K562 (cell line): ENCODE measurements around the gene ZBTB22. TPM values are rescaled to one million over a fixed set of nuclear protein-coding genes. Genes with fewer than 3 reads are reported as not detected.

Source experiments
- ARID1B ChIP-seq: fragments of 450-650 bp; IDR thresholded peaks from 2 replicates; pipeline ENCODE4 v1.6.1; 2016; ENCODE audit warnings: antibody characterized with exemption, mild to moderate bottlenecking, inconsistent platforms
- FOXM1 ChIP-seq, 2 experiments: fragments of 450-650 bp in 1 of 2; sonication (generic) in 1 of 2; formaldehyde crosslinking in 1 of 2; IDR thresholded peaks; 2 replicates each; pipeline versions ENCODE4 v1.6.1 to v1.9.0; 2017 to 2022; ENCODE audit warnings: low read depth in 2 of 2, mild to moderate bottlenecking in 2 of 2, missing genetic modification reagents in 1 of 2, moderate library complexity in 1 of 2
- FOXP1 ChIP-seq: sonication (generic); formaldehyde crosslinking; IDR thresholded peaks from 2 replicates; pipeline ENCODE4 v1.8.0; 2022; ENCODE audit warnings: mild to moderate bottlenecking, missing genetic modification reagents
- HCFC1 ChIP-seq: IDR thresholded peaks from 2 replicates; pipeline ENCODE4 v1.6.1; 2012; ENCODE audit warnings: low read depth, low read length, improper control_type of control experiment
- NCOA1 ChIP-seq: fragments of 450-650 bp; IDR thresholded peaks from 2 replicates; pipeline ENCODE4 v1.6.1; 2016; ENCODE audit warnings: low read depth
- TAF1 ChIP-seq: IDR thresholded peaks from 2 replicates; pipeline ENCODE4 v1.6.1; 2011; ENCODE audit warnings: mild to moderate bottlenecking, low read length, moderate library complexity; ENCODE audit not compliant: insufficient read depth, control insufficient read depth, severe bottlenecking; ENCODE audit errors: extremely low read depth
- TAF15 ChIP-seq: fragments of 200-400 bp; formaldehyde crosslinking; IDR thresholded peaks from 2 replicates; pipeline ENCODE4 v1.6.1; 2017; ENCODE audit warnings: mild to moderate bottlenecking, low read depth, low read length, moderate library complexity
- TCF3 ChIP-seq: sonication (generic); formaldehyde crosslinking; IDR thresholded peaks from 2 replicates; pipeline ENCODE4 v1.4.0; 2020; ENCODE audit warnings: mild to moderate bottlenecking, missing genetic modification reagents
- TEAD1 ChIP-seq, 2 experiments: fragments of 450-650 bp in 1 of 2; sonication (generic) in 1 of 2; formaldehyde crosslinking; IDR thresholded peaks; 2 replicates each; pipeline versions ENCODE4 v1.4.0 to v1.8.0; 2020 to 2022; ENCODE audit warnings: mild to moderate bottlenecking in 2 of 2, missing genetic modification reagents in 1 of 2
- ZNF143 ChIP-seq: sonication (generic); formaldehyde crosslinking; IDR thresholded peaks from 2 replicates; pipeline ENCODE4 v1.9.0; 2022; ENCODE audit warnings: mild to moderate bottlenecking, missing genetic modification reagents
- polyA plus RNA-seq, 8 experiments: library from polyadenylated mRNA; depleted of rRNA in 4 of 8; stranded (reverse) in 5 of 8; unstranded in 3 of 8; fragments of >200 nt; fragmentation: Nextera tagmentation in 2 of 8; fragmentation: Illumina TruSeq in 1 of 8; extraction: Ambion mirVana in 2 of 8; extraction: Trizol in 1 of 8; gene quantifications; 2 replicates each; pipeline versions ENCODE4 v1.2.1 to v1.2.3, GENCODE V29; 2011 to 2014; ENCODE audit warnings: inconsistent platforms in 1 of 8, missing spikeins in 1 of 8
- total RNA-seq, 7 experiments: library from RNA; depleted of rRNA in 6 of 7; stranded (reverse); fragments of >200 nt in 6 of 7; fragmentation: Illumina TruSeq in 2 of 7; extraction: Trizol in 2 of 7; gene quantifications; 2 replicates each; pipeline versions ENCODE4 v1.2.1 to v1.2.3, GENCODE V29; 2011 to 2021; ENCODE audit warnings: low replicate concordance in 1 of 7
- TF ChIP-seq, protein P1 (sequence below): sonication (generic); formaldehyde crosslinking; IDR thresholded peaks from 2 replicates; pipeline ENCODE4 v1.8.1; 2023; ENCODE audit warnings: mild to moderate bottlenecking, missing genetic modification reagents
- TF ChIP-seq, protein P2 (sequence below): fragments of 450-650 bp; formaldehyde crosslinking; IDR thresholded peaks from 2 replicates; pipeline ENCODE4 v1.4.0; 2020; ENCODE audit warnings: mild to moderate bottlenecking, moderate library complexity
- TF ChIP-seq, protein P3 (sequence below): fragments of 450-650 bp; IDR thresholded peaks from 2 replicates; pipeline ENCODE4 v1.6.1; 2016; ENCODE audit warnings: borderline replicate concordance
- TF ChIP-seq, protein P4 (sequence below): sonication (generic); formaldehyde crosslinking; IDR thresholded peaks from 2 replicates; pipeline ENCODE4 v1.4.0; 2020; ENCODE audit warnings: mild to moderate bottlenecking, missing genetic modification reagents
- TF ChIP-seq, protein P5 (sequence below): IDR thresholded peaks from 2 replicates; pipeline ENCODE4 v1.6.1; 2012; ENCODE audit warnings: low read depth, low read length, improper control_type of control experiment, borderline replicate concordance

Gene ZBTB22
- total and polyA plus RNA-seq, 9 of the 15 experiments (the other 6 are each of a cell fraction or from before 2014, with no cell fraction given): 0.21 to 11.9 (median 7.1) TPM

DNA sequence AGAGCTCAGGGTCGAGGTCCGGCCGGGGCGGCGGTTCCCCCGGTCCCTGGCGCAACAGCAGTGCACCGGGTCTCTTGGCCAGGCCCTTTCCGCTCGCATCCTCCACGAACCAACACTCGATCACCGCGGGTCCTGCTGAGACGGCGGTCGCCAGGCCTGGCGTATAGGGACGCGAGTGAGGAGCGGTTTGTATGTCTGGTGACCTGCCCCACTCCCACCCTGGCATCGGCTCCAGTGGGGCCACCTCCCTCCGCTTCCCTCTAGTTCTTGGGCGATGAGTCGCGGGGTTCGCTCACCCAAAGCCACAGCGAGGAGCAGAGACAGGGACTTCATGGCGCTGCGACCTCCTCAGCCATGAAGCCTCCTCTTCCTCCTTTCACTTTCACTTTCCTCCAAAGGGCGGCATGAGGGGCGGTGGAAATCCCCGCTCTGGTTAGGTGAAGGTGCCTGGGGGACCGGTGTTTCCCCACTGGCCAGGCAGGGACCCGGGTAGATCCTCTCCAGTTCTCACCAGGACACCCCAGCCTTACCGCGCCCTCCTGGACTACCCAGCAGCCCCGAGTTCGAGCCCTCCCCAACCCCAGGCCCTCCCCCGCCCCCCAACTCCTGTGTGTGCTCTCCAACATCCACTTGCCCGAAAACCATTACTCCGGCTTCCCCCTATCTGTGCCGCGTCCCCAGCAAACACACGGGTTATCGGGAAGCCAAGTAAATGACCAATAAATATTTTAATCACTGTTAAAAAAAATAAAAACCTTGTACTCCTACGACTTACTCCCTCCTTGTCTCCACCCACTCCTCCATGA, 3.6 kb downstream of the ZBTB22 start, which contains the start of gene TAPBP (continued):
- TF ChIP-seq, protein P1, sequence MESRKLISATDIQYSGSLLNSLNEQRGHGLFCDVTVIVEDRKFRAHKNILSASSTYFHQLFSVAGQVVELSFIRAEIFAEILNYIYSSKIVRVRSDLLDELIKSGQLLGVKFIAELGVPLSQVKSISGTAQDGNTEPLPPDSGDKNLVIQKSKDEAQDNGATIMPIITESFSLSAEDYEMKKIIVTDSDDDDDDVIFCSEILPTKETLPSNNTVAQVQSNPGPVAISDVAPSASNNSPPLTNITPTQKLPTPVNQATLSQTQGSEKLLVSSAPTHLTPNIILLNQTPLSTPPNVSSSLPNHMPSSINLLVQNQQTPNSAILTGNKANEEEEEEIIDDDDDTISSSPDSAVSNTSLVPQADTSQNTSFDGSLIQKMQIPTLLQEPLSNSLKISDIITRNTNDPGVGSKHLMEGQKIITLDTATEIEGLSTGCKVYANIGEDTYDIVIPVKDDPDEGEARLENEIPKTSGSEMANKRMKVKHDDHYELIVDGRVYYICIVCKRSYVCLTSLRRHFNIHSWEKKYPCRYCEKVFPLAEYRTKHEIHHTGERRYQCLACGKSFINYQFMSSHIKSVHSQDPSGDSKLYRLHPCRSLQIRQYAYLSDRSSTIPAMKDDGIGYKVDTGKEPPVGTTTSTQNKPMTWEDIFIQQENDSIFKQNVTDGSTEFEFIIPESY (CRISPR knock-in tag): no peak
- TF ChIP-seq, protein P2, sequence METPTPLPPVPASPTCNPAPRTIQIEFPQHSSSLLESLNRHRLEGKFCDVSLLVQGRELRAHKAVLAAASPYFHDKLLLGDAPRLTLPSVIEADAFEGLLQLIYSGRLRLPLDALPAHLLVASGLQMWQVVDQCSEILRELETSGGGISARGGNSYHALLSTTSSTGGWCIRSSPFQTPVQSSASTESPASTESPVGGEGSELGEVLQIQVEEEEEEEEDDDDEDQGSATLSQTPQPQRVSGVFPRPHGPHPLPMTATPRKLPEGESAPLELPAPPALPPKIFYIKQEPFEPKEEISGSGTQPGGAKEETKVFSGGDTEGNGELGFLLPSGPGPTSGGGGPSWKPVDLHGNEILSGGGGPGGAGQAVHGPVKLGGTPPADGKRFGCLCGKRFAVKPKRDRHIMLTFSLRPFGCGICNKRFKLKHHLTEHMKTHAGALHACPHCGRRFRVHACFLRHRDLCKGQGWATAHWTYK (CRISPR knock-in tag): 0 out of 2 replicates have a peak, but pooled peaks have one; percentile 42
- TF ChIP-seq, protein P3, sequence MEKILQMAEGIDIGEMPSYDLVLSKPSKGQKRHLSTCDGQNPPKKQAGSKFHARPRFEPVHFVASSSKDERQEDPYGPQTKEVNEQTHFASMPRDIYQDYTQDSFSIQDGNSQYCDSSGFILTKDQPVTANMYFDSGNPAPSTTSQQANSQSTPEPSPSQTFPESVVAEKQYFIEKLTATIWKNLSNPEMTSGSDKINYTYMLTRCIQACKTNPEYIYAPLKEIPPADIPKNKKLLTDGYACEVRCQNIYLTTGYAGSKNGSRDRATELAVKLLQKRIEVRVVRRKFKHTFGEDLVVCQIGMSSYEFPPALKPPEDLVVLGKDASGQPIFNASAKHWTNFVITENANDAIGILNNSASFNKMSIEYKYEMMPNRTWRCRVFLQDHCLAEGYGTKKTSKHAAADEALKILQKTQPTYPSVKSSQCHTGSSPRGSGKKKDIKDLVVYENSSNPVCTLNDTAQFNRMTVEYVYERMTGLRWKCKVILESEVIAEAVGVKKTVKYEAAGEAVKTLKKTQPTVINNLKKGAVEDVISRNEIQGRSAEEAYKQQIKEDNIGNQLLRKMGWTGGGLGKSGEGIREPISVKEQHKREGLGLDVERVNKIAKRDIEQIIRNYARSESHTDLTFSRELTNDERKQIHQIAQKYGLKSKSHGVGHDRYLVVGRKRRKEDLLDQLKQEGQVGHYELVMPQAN: 0 out of 2 replicates have a peak, but pooled peaks have one; percentile 42
- TF ChIP-seq TCF3 (CRISPR knock-in tag) (0 out of 2 replicates have a peak, but pooled peaks have one; percentile 12), FOXM1 (IDR thresholded peaks at IDR 0.05; ENCODE audit: low read depth) (peak; percentile 85), FOXM1 (CRISPR knock-in tag; IDR thresholded peaks at IDR 0.05; ENCODE audit: low read depth) (0 out of 2 replicates have a peak, but pooled peaks have one; percentile 10), TAF1 (peak; percentile 10), NCOA1 (0 out of 2 replicates have a peak, but pooled peaks have one; percentile 8), HCFC1 (peak; percentile 5; the same call in 1 of the 2 replicates), ZNF143 (CRISPR knock-in tag) (0 out of 2 replicates have a peak, but pooled peaks have one; percentile 35), TEAD1 (CRISPR knock-in tag; IDR thresholded peaks at IDR 0.05) (peak in 1 of 2 experiments; percentile 21; a peak in 1 of 4 replicates), FOXP1 (CRISPR knock-in tag) (peak; percentile 76), TAF15 (no peak), ARID1B (peak; percentile 11; the same call in 1 of the 2 replicates)
- TF ChIP-seq, protein P4, sequence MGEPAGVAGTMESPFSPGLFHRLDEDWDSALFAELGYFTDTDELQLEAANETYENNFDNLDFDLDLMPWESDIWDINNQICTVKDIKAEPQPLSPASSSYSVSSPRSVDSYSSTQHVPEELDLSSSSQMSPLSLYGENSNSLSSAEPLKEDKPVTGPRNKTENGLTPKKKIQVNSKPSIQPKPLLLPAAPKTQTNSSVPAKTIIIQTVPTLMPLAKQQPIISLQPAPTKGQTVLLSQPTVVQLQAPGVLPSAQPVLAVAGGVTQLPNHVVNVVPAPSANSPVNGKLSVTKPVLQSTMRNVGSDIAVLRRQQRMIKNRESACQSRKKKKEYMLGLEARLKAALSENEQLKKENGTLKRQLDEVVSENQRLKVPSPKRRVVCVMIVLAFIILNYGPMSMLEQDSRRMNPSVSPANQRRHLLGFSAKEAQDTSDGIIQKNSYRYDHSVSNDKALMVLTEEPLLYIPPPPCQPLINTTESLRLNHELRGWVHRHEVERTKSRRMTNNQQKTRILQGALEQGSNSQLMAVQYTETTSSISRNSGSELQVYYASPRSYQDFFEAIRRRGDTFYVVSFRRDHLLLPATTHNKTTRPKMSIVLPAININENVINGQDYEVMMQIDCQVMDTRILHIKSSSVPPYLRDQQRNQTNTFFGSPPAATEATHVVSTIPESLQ (CRISPR knock-in tag): no peak
- TF ChIP-seq, protein P5, sequence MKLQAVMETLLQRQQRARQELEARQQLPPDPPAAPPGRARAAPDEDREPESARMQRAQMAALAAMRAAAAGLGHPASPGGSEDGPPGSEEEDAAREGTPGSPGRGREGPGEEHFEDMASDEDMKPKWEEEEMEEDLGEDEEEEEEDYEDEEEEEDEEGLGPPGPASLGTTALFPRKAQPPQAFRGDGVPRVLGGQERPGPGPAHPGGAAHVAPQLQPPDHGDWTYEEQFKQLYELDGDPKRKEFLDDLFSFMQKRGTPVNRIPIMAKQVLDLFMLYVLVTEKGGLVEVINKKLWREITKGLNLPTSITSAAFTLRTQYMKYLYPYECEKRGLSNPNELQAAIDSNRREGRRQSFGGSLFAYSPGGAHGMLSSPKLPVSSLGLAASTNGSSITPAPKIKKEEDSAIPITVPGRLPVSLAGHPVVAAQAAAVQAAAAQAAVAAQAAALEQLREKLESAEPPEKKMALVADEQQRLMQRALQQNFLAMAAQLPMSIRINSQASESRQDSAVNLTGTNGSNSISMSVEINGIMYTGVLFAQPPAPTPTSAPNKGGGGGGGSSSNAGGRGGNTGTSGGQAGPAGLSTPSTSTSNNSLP: no peak
